ENCODE measurements around the gene CHRM2. TPM values are rescaled to one million over a fixed set of nuclear protein-coding genes. Genes with fewer than 3 reads are reported as not detected.

The CHRM2 gene
- total RNA-seq, 4 donors from 2014 or later: not detected

DNA sequence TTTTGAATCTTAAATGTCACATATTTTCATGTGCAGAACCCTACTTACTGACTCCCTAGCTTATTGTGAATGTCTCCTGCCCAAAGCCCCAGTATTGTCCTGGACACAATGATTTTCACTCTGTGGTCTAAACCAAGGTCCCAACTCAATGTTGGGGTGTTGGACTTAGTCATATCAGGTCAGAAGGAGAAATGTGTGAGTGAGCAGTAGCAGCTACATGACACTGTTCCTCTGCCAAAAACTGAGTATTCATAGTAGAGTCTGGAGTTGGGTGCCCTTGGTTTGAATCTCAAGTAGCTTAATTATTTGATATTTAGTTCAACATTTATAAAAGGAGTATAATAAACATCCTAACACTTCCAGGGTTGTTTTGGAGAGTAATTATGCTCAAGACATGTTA lies 141.0 kb downstream of the CHRM2 start:
- Histone ChIP-seq H3K36me3 (no peaks in the 10 kb centered on the region), H3K4me1 (no peaks in the 10 kb centered on the region), H3K27me3 (no peaks in the 10 kb centered on the region), H3K4me3 (no peak overlapping the region), H3K9me3 (no peaks in the 10 kb centered on the region), H3K27ac (no peak overlapping the region)
- TF ChIP-seq EP300 (IDR thresholded peaks at IDR 0.05) (no peak), POLR2A (IDR thresholded peaks at IDR 0.05) (no peak)
- TF ChIP-seq, protein P1, sequence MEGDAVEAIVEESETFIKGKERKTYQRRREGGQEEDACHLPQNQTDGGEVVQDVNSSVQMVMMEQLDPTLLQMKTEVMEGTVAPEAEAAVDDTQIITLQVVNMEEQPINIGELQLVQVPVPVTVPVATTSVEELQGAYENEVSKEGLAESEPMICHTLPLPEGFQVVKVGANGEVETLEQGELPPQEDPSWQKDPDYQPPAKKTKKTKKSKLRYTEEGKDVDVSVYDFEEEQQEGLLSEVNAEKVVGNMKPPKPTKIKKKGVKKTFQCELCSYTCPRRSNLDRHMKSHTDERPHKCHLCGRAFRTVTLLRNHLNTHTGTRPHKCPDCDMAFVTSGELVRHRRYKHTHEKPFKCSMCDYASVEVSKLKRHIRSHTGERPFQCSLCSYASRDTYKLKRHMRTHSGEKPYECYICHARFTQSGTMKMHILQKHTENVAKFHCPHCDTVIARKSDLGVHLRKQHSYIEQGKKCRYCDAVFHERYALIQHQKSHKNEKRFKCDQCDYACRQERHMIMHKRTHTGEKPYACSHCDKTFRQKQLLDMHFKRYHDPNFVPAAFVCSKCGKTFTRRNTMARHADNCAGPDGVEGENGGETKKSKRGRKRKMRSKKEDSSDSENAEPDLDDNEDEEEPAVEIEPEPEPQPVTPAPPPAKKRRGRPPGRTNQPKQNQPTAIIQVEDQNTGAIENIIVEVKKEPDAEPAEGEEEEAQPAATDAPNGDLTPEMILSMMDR (IDR thresholded peaks at IDR 0.05): no peak
- no peak for DNase-seq (ENCODE audit: low spot score in 2 of 2)

DNA sequence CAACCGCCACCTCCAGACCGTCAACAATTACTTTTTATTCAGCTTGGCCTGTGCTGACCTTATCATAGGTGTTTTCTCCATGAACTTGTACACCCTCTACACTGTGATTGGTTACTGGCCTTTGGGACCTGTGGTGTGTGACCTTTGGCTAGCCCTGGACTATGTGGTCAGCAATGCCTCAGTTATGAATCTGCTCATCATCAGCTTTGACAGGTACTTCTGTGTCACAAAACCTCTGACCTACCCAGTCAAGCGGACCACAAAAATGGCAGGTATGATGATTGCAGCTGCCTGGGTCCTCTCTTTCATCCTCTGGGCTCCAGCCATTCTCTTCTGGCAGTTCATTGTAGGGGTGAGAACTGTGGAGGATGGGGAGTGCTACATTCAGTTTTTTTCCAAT lies 146.6 kb downstream of the CHRM2 start:
- DNase-seq (ENCODE audit: low spot score in 2 of 2): no peak
- WGBS, 2 donors: 88 to 97% methylated on average over 3 of the region's 3 CpGs
- Histone ChIP-seq H3K27me3 (no peaks in the 10 kb centered on the region), H3K36me3 (no peaks in the 10 kb centered on the region), H3K27ac (no peak overlapping the region), H3K9me3 (no peaks in the 10 kb centered on the region), H3K4me1 (no peaks in the 10 kb centered on the region), H3K4me3 (no peak overlapping the region)
- TF ChIP-seq, protein P1 (IDR thresholded peaks at IDR 0.05): no peak
- no peak for TF ChIP-seq EP300 (IDR thresholded peaks at IDR 0.05)
- TF ChIP-seq POLR2A (IDR thresholded peaks at IDR 0.05): no peak

DNA sequence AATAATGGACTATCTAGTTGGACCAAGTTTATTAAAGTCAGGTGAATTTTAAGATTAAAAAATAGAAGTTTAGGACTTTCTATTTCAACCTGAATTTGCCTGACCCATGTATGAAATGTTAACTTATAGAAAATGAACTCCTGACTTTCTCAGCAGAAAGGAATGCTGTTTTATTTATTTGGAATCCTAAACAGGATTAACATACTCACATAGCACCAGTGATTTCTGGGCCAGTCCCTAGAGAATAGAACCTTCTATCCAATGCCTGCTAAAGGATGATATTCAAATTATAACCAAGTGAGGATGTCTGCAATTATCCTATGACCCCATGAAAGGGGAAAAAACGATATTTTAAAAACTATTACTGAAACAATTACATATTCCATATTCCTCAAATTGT lies 148.8 kb downstream of the CHRM2 start:
- Histone ChIP-seq H3K4me1 (no peaks in the 10 kb centered on the region), H3K4me3 (no peak overlapping the region), H3K9me3 (no peaks in the 10 kb centered on the region), H3K36me3 (no peaks in the 10 kb centered on the region), H3K27ac (no peak overlapping the region), H3K27me3 (no peaks in the 10 kb centered on the region)
- WGBS, 2 donors: 34 to 53% methylated on average over 1 of the region's 1 CpG
- no peak for TF ChIP-seq EP300 (IDR thresholded peaks at IDR 0.05)
- no peak for DNase-seq (ENCODE audit: low spot score in 2 of 2)

DNA sequence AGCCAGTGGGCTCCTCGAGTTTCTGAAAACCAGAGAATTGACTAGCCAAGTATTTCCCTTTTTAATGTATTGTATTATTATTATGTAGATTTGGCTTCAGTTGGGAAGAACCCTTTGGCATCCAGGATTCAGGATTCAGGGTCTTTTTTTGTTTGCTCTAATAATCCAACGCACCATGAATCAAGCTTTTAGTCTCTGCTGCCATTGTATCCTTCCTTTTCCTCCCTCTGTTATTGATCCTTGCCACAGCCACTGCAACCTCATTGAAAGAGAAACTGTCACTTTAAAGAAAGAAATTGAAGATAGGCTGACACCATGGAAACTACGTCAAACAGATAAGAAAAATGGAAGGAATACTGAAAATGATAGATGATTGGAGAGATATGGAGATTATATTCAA lies 150.0 kb downstream of the CHRM2 start:
- no peaks in the 10 kb centered on the region for H3K36me3 ChIP-seq
- WGBS, 2 donors: 75% methylated on average over 3 of the region's 3 CpGs
- no peak for DNase-seq (ENCODE audit: low spot score in 2 of 2)
- H3K9me3 ChIP-seq: no peaks in the 10 kb centered on the region
- H3K27me3 ChIP-seq: no peaks in the 10 kb centered on the region
- no peak overlapping the region for H3K4me3 ChIP-seq
- H3K4me1 ChIP-seq: no peaks in the 10 kb centered on the region
- TF ChIP-seq, protein P1 (IDR thresholded peaks at IDR 0.05): no peak
- TF ChIP-seq EP300 (IDR thresholded peaks at IDR 0.05) (no peak), POLR2A (IDR thresholded peaks at IDR 0.05) (no peak)
- H3K27ac ChIP-seq: no peak overlapping the region

DNA sequence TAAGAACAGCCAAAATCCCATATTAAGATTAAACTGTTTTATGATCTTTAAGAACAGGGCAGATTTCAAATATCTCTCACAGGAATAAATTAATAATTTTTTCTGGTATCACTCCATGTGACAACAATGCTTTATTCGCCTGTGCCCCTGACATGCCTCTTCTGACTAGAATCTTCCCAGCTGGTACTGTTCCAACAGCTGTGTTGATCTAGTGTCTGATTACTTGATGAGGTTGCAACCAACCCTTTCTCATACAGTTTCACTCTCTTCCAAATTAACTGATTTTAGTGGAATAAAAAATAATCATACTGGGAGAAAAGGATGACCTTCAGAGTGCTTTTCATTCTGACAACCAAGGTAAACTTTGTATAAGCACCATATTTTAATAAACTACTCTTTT lies 151.9 kb downstream of the CHRM2 start:
- 56 to 77% methylated on average over 1 of the region's 1 CpG for WGBS, 2 donors
- no peaks in the 10 kb centered on the region for H3K36me3 ChIP-seq
- no peak for DNase-seq (ENCODE audit: low spot score in 2 of 2)

More for the DNA sequence above, 151.9 kb downstream of the CHRM2 start:
- H3K9me3 ChIP-seq: no peaks in the 10 kb centered on the region
- no peak overlapping the region for H3K4me3 ChIP-seq
- H3K27ac ChIP-seq: no peak overlapping the region
- no peaks in the 10 kb centered on the region for H3K27me3 ChIP-seq
- no peaks in the 10 kb centered on the region for H3K4me1 ChIP-seq
- TF ChIP-seq EP300 (IDR thresholded peaks at IDR 0.05) (no peak), POLR2A (IDR thresholded peaks at IDR 0.05) (no peak)
- TF ChIP-seq, protein P1 (IDR thresholded peaks at IDR 0.05): no peak

All from tibial nerve (tissue), 4 donors.